Measurements from ENCODE around the gene PARP14.

Gene PARP14

DNA sequence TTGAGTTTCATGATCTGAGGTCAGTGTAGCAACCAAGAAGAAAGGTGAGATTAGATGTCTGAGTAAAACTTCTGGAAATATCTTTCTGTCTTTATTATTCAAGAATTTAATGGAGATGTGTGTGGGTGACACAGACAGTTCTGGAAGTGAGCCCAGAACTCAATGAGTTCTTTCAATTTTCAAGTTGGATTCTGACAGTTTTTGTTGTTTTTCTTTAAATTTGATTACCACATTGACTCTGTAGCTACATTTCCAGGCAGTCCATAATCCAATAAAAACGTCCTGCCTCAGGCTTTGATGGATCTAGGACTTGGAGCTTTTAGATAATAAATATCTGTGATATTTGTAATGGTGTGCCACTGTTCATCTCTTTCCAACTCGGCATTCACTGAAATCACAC, 3.9 kb upstream of the PARP14 start:
- peaks cover 6% of the 10 kb centered on the region; the same call in 1 of the 2 replicates for H3K9me3 ChIP-seq (ENCODE audit: low read length)
- no peak overlapping the region for H3K4me3 ChIP-seq (ENCODE audit: low read depth, low read length, poor library complexity, severe bottlenecking)
- H3K4me2 ChIP-seq (ENCODE audit: low read length), result no peak overlapping the region
- no peak for TF ChIP-seq EZH2 (IDR thresholded peaks at IDR 0.05; ENCODE audit: borderline replicate concordance, low read length)
- TF ChIP-seq, protein P1, sequence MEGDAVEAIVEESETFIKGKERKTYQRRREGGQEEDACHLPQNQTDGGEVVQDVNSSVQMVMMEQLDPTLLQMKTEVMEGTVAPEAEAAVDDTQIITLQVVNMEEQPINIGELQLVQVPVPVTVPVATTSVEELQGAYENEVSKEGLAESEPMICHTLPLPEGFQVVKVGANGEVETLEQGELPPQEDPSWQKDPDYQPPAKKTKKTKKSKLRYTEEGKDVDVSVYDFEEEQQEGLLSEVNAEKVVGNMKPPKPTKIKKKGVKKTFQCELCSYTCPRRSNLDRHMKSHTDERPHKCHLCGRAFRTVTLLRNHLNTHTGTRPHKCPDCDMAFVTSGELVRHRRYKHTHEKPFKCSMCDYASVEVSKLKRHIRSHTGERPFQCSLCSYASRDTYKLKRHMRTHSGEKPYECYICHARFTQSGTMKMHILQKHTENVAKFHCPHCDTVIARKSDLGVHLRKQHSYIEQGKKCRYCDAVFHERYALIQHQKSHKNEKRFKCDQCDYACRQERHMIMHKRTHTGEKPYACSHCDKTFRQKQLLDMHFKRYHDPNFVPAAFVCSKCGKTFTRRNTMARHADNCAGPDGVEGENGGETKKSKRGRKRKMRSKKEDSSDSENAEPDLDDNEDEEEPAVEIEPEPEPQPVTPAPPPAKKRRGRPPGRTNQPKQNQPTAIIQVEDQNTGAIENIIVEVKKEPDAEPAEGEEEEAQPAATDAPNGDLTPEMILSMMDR (IDR thresholded peaks at IDR 0.05; ENCODE audit: low read length), result no peak
- H3F3A ChIP-seq (ENCODE audit: insufficient read depth, low read length), result no peaks in the 10 kb centered on the region
- peaks cover 31% of the 10 kb centered on the region for H3K4me1 ChIP-seq (ENCODE audit: insufficient read depth, low read length, severe bottlenecking)
- no peaks in the 10 kb centered on the region for H3K36me3 ChIP-seq (ENCODE audit: insufficient read depth, low read length)
- no peak overlapping the region for H3K9ac ChIP-seq (ENCODE audit: low read length)
- H4K20me1 ChIP-seq (ENCODE audit: insufficient read depth, low read length), result no peaks in the 10 kb centered on the region
- H3K27me3 ChIP-seq (ENCODE audit: insufficient read depth, low read length), result no peaks in the 10 kb centered on the region
- no peak overlapping the region for H3K27ac ChIP-seq (ENCODE audit: low read depth, low read length, poor library complexity, severe bottlenecking)
- H2AFZ ChIP-seq (ENCODE audit: low read length), result no peak overlapping the region
- no peaks in the 10 kb centered on the region for H3K9me2 ChIP-seq (ENCODE audit: low read depth, low read length)
- H3K79me2 ChIP-seq (ENCODE audit: insufficient read depth, low read length), result no peaks in the 10 kb centered on the region; the same call in 1 of the 2 replicates

DNA sequence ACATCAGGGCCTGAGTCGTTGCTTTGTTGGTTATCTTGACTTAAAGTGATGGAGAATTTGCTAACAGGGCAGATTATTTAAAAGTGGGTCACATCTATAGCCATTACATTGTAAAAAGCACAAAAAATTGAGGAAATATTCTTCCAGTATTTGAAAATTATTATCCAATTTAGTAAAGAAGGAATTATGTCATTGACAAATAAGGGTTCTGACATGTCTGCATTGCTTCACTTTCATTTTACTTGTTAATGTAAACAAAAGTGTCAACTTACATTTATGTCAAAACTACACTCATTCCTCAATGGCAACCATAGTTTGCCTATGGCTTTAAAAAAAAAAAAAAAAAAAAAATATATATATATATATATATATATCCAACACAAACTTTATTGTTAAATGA, 3.4 kb upstream of the PARP14 start:
- H3K27ac ChIP-seq (ENCODE audit: low read depth, low read length, poor library complexity, severe bottlenecking), result no peak overlapping the region
- no peak overlapping the region for H3K9ac ChIP-seq (ENCODE audit: low read length)
- H3K9me2 ChIP-seq (ENCODE audit: low read depth, low read length), result no peaks in the 10 kb centered on the region
- no peaks in the 10 kb centered on the region; the same call in 1 of the 2 replicates for H3K79me2 ChIP-seq (ENCODE audit: insufficient read depth, low read length)
- no peaks in the 10 kb centered on the region for H3F3A ChIP-seq (ENCODE audit: insufficient read depth, low read length)
- no peaks in the 10 kb centered on the region for H3K27me3 ChIP-seq (ENCODE audit: insufficient read depth, low read length)
- TF ChIP-seq EZH2 (IDR thresholded peaks at IDR 0.05; ENCODE audit: borderline replicate concordance, low read length), result no peak
- H4K20me1 ChIP-seq (ENCODE audit: insufficient read depth, low read length), result no peaks in the 10 kb centered on the region
- peaks cover 31% of the 10 kb centered on the region for H3K4me1 ChIP-seq (ENCODE audit: insufficient read depth, low read length, severe bottlenecking)
- no peak overlapping the region for H2AFZ ChIP-seq (ENCODE audit: low read length)
- H3K4me3 ChIP-seq (ENCODE audit: low read depth, low read length, poor library complexity, severe bottlenecking), result no peak overlapping the region
- H3K36me3 ChIP-seq (ENCODE audit: insufficient read depth, low read length), result no peaks in the 10 kb centered on the region
- H3K4me2 ChIP-seq (ENCODE audit: low read length), result no peak overlapping the region
- peaks cover 6% of the 10 kb centered on the region; the same call in 1 of the 2 replicates for H3K9me3 ChIP-seq (ENCODE audit: low read length)

DNA sequence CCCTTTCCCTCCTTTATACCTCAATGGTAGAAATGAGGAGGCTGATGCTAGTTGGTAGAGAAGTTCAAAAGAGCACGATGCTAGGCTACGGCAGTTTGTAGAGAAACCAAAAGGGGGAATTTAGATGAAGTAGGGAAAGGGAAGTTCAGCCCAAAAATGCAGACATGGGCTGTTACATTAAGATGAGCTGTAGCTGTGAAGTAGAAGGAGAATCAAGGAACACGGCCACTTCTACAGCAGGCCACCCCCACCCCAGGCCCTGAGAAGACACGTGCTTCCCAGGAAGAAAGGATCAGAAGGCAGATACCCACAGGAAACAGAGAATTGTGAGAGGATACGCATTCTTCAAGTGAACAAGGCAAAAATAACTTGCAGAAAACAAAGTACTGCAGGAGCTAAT, 2.1 kb upstream of the PARP14 start:
- H3K4me3 ChIP-seq (ENCODE audit: low read depth, low read length, poor library complexity, severe bottlenecking), result no peak overlapping the region
- H3K9me2 ChIP-seq (ENCODE audit: low read depth, low read length), result no peaks in the 10 kb centered on the region
- no peak overlapping the region for H3K27ac ChIP-seq (ENCODE audit: low read depth, low read length, poor library complexity, severe bottlenecking)
- H3K27me3 ChIP-seq (ENCODE audit: insufficient read depth, low read length), result no peaks in the 10 kb centered on the region
- H3K9me3 ChIP-seq (ENCODE audit: low read length), result peaks cover 6% of the 10 kb centered on the region; the same call in 1 of the 2 replicates
- no peak overlapping the region for H2AFZ ChIP-seq (ENCODE audit: low read length)
- H3K4me2 ChIP-seq (ENCODE audit: low read length), result 0 out of 2 replicates have a peak overlapping the region, but pooled peaks have one; percentile 85
- no peaks in the 10 kb centered on the region; the same call in 1 of the 2 replicates for H3K79me2 ChIP-seq (ENCODE audit: insufficient read depth, low read length)
- no peaks in the 10 kb centered on the region for H4K20me1 ChIP-seq (ENCODE audit: insufficient read depth, low read length)
- H3K9ac ChIP-seq (ENCODE audit: low read length), result no peak overlapping the region
- H3K4me1 ChIP-seq (ENCODE audit: insufficient read depth, low read length, severe bottlenecking), result peaks cover 31% of the 10 kb centered on the region
- no peaks in the 10 kb centered on the region for H3K36me3 ChIP-seq (ENCODE audit: insufficient read depth, low read length)
- H3F3A ChIP-seq (ENCODE audit: insufficient read depth, low read length), result no peaks in the 10 kb centered on the region
- TF ChIP-seq EZH2 (IDR thresholded peaks at IDR 0.05; ENCODE audit: borderline replicate concordance, low read length), result no peak
- TF ChIP-seq, protein P1 (IDR thresholded peaks at IDR 0.05; ENCODE audit: low read length), result no peak
